Activated T-helper 17 cell treated with anti-CD3 and anti-CD28 coated beads, Interleukin-2, amount 50 U/mL, for 72 hours (primary cell): ENCODE results near the gene CCBE1. TPM values are rescaled to one million over a fixed set of nuclear protein-coding genes. Genes with fewer than 3 reads are reported as not detected.
"Not testable (repeated sequence)": the region's sequence is repeated elsewhere in the genome, so short reads cannot be mapped to it uniquely, and the experiment has no call there.

Source experiments
- ATAC-seq: fragments of 150-1000 bp; cut with Tn5 transposase; replicated peaks from 2 replicates; pipeline ENCODE4 v1.10.0; 2021; ENCODE audit warnings: mild to moderate bottlenecking, moderate library complexity
- H3K27ac Mint-ChIP-seq: one replicate; pipeline ENCODE4 v1.8.0; 2022; ENCODE audit warnings: mixed read lengths
- H3K27me3 Mint-ChIP-seq: one replicate; pipeline ENCODE4 v1.8.0; 2022; ENCODE audit warnings: mixed read lengths
- H3K36me3 Mint-ChIP-seq: one replicate; pipeline ENCODE4 v1.8.0; 2022; ENCODE audit warnings: low read depth, mild to moderate bottlenecking, mixed read lengths
- H3K4me1 Mint-ChIP-seq: one replicate; pipeline ENCODE4 v1.8.0; 2022; ENCODE audit warnings: mixed read lengths
- H3K4me3 Mint-ChIP-seq: one replicate; pipeline ENCODE4 v1.8.0; 2022; ENCODE audit warnings: mild to moderate bottlenecking, mixed read lengths
- H3K9me3 Mint-ChIP-seq: one replicate; pipeline ENCODE4 v1.8.0; 2022; ENCODE audit warnings: mixed read lengths
- total RNA-seq, 2 donors: library from RNA; stranded (reverse); gene quantifications; one replicate each; pipeline ENCODE4 v1.2.3, GENCODE V29; 2022

The CCBE1 gene
- total RNA-seq, 2 donors from 2014 or later, result 0.04 to 0.08 TPM

- Mint-ChIP-seq H3K27me3 (peaks cover 10% of the 10 kb centered on the region), H3K27ac (no peak overlapping the region), H3K36me3 (no peaks in the 10 kb centered on the region), H3K4me1 (no peaks in the 10 kb centered on the region), H3K4me3 (no peak overlapping the region), H3K9me3 (no peaks in the 10 kb centered on the region)
- no peak for ATAC-seq
Measured at GRCh38 chr18:59661891-59662701, 35.1 kb downstream of the CCBE1 start.

- no peaks in the 10 kb centered on the region for H3K9me3 Mint-ChIP-seq
- no peak overlapping the region for H3K27ac Mint-ChIP-seq
- H3K4me3 Mint-ChIP-seq, result no peak overlapping the region
- no peak for ATAC-seq
- no peaks in the 10 kb centered on the region for H3K4me1 Mint-ChIP-seq
- peaks cover 10% of the 10 kb centered on the region for H3K27me3 Mint-ChIP-seq
- no peaks in the 10 kb centered on the region for H3K36me3 Mint-ChIP-seq
Measured at GRCh38 chr18:59660786-59661743, 36.2 kb downstream of the CCBE1 start.

GRCh38 chr18:59660366-59660765, 36.9 kb downstream of the CCBE1 start:
- Mint-ChIP-seq H3K27ac (no peak overlapping the region), H3K36me3 (no peaks in the 10 kb centered on the region), H3K9me3 (no peaks in the 10 kb centered on the region), H3K4me1 (no peaks in the 10 kb centered on the region), H3K27me3 (peaks cover 7% of the 10 kb centered on the region), H3K4me3 (no peak overlapping the region)
- ATAC-seq, result no peak

GRCh38 chr18:59659508-59660170, 37.6 kb downstream of the CCBE1 start:
- no peak overlapping the region for H3K4me3 Mint-ChIP-seq
- peaks cover 7% of the 10 kb centered on the region for H3K27me3 Mint-ChIP-seq
- no peaks in the 10 kb centered on the region for H3K36me3 Mint-ChIP-seq
- H3K4me1 Mint-ChIP-seq, result no peaks in the 10 kb centered on the region
- no peak overlapping the region for H3K27ac Mint-ChIP-seq
- H3K9me3 Mint-ChIP-seq, result no peaks in the 10 kb centered on the region
- ATAC-seq, result no peak

GRCh38 chr18:59658941-59659340, 38.3 kb downstream of the CCBE1 start:
- no peak for ATAC-seq
- Mint-ChIP-seq H3K36me3 (no peaks in the 10 kb centered on the region), H3K4me1 (no peaks in the 10 kb centered on the region), H3K9me3 (no peaks in the 10 kb centered on the region), H3K27ac (no peak overlapping the region), H3K4me3 (no peak overlapping the region), H3K27me3 (peaks cover 7% of the 10 kb centered on the region)

- Mint-ChIP-seq H3K4me3 (no peak overlapping the region), H3K36me3 (no peaks in the 10 kb centered on the region), H3K9me3 (no peaks in the 10 kb centered on the region), H3K27ac (no peak overlapping the region), H3K4me1 (no peaks in the 10 kb centered on the region), H3K27me3 (peaks cover 7% of the 10 kb centered on the region)
- ATAC-seq, result no peak
Measured at GRCh38 chr18:59657012-59657411, 40.2 kb downstream of the CCBE1 start.

GRCh38 chr18:59656373-59656887, 40.8 kb downstream of the CCBE1 start:
- Mint-ChIP-seq H3K4me3 (no peak overlapping the region), H3K27me3 (peaks cover 7% of the 10 kb centered on the region), H3K4me1 (no peaks in the 10 kb centered on the region), H3K36me3 (no peaks in the 10 kb centered on the region), H3K27ac (no peak overlapping the region), H3K9me3 (no peaks in the 10 kb centered on the region)
- no peak for ATAC-seq

GRCh38 chr18:59655676-59656075, 41.5 kb downstream of the CCBE1 start:
- no peaks in the 10 kb centered on the region for H3K9me3 Mint-ChIP-seq
- H3K27ac Mint-ChIP-seq, result no peak overlapping the region
- H3K4me3 Mint-ChIP-seq, result no peak overlapping the region
- H3K4me1 Mint-ChIP-seq, result no peaks in the 10 kb centered on the region
- no peak for ATAC-seq
- H3K36me3 Mint-ChIP-seq, result no peaks in the 10 kb centered on the region
- peaks cover 8% of the 10 kb centered on the region for H3K27me3 Mint-ChIP-seq

GRCh38 chr18:59651071-59651470, 46.2 kb downstream of the CCBE1 start:
- H3K27ac Mint-ChIP-seq, result no peak overlapping the region
- peaks cover 5% of the 10 kb centered on the region for H3K27me3 Mint-ChIP-seq
- ATAC-seq, result no peak
- H3K4me3 Mint-ChIP-seq, result no peak overlapping the region
- no peaks in the 10 kb centered on the region for H3K36me3 Mint-ChIP-seq
- H3K4me1 Mint-ChIP-seq, result no peaks in the 10 kb centered on the region
- H3K9me3 Mint-ChIP-seq, result no peaks in the 10 kb centered on the region

GRCh38 chr18:59650266-59650820, 46.9 kb downstream of the CCBE1 start:
- Mint-ChIP-seq H3K9me3 (no peaks in the 10 kb centered on the region), H3K36me3 (no peaks in the 10 kb centered on the region), H3K27me3 (peaks cover 5% of the 10 kb centered on the region), H3K4me3 (no peak overlapping the region), H3K4me1 (no peaks in the 10 kb centered on the region), H3K27ac (no peak overlapping the region)
- ATAC-seq, result no peak

GRCh38 chr18:59649591-59649990, 47.6 kb downstream of the CCBE1 start:
- no peak for ATAC-seq
- Mint-ChIP-seq H3K9me3 (no peaks in the 10 kb centered on the region), H3K4me3 (no peak overlapping the region), H3K27ac (no peak overlapping the region), H3K27me3 (peaks cover 5% of the 10 kb centered on the region), H3K36me3 (no peaks in the 10 kb centered on the region), H3K4me1 (no peaks in the 10 kb centered on the region)

- not testable (repeated sequence) for H3K4me1 Mint-ChIP-seq, H3K27ac Mint-ChIP-seq, H3K27me3 Mint-ChIP-seq, H3K4me3 Mint-ChIP-seq, H3K36me3 Mint-ChIP-seq, ATAC-seq, H3K9me3 Mint-ChIP-seq
Measured at GRCh38 chr18:59648469-59648868, 48.8 kb downstream of the CCBE1 start.

- Mint-ChIP-seq H3K27ac (no peak overlapping the region), H3K4me1 (no peaks in the 10 kb centered on the region), H3K27me3 (peaks cover 5% of the 10 kb centered on the region), H3K36me3 (no peaks in the 10 kb centered on the region), H3K9me3 (no peaks in the 10 kb centered on the region), H3K4me3 (no peak overlapping the region)
- no peak for ATAC-seq
Measured at GRCh38 chr18:59646963-59647307, 50.3 kb downstream of the CCBE1 start.
